HCT116 (cell line): ENCODE results near the gene ARL5C.

Experiments
- CEBPB ChIP-seq: IDR thresholded peaks from 2 replicates; pipeline ENCODE4 v1.6.1; 2012; ENCODE audit warnings: low read depth
- EZH2 ChIP-seq: fragments of 200-600 bp; sonication (generic); IDR thresholded peaks from 2 replicates; pipeline ENCODE4 v1.6.1; 2017; ENCODE audit warnings: antibody characterized with exemption, mixed run types
- EZH2phosphoT487 ChIP-seq: fragments of 200-600 bp; IDR thresholded peaks from 2 replicates; pipeline ENCODE4 v1.6.1; 2018; ENCODE audit warnings: antibody characterized with exemption, borderline replicate concordance
- FOSL1 ChIP-seq: IDR thresholded peaks from 2 replicates; pipeline ENCODE4 v1.6.1; 2012; ENCODE audit warnings: low read depth
- POLR2A ChIP-seq: IDR thresholded peaks from 2 replicates; pipeline ENCODE4 v1.7.0; 2011; ENCODE audit warnings: borderline replicate concordance; ENCODE audit not compliant: insufficient read depth, insufficient read length; ENCODE audit errors: extremely low read depth
- POLR2AphosphoS5 ChIP-seq: IDR thresholded peaks from 2 replicates; pipeline ENCODE4 v1.6.1; 2011; ENCODE audit warnings: mild to moderate bottlenecking, low read depth, low read length, moderate library complexity
- RAD21 ChIP-seq: IDR thresholded peaks from 2 replicates; pipeline ENCODE4 v1.6.1; 2012; ENCODE audit warnings: low read depth, mild to moderate bottlenecking
- SP1 ChIP-seq: IDR thresholded peaks from 2 replicates; pipeline ENCODE4 v1.6.1; 2012; ENCODE audit warnings: low read depth
- TCF7L2 ChIP-seq: IDR thresholded peaks from 2 replicates; pipeline ENCODE4 v1.7.0; 2011; ENCODE audit warnings: borderline replicate concordance, inconsistent platforms; ENCODE audit not compliant: insufficient read depth, insufficient read length; ENCODE audit errors: extremely low read depth
- ZFX ChIP-seq: fragments of 450-650 bp; IDR thresholded peaks from 2 replicates; pipeline ENCODE4 v1.6.1; 2017
- TF ChIP-seq, protein P1 (sequence below): IDR thresholded peaks from 2 replicates; pipeline ENCODE4 v1.6.1; 2012; ENCODE audit warnings: low read depth
- TF ChIP-seq, protein P2 (sequence below), 3 experiments: fragments of 200-600 bp in 1 of 3; sonication (generic) in 1 of 3; IDR thresholded peaks in 2 of 3; conservative IDR thresholded peaks in 1 of 3; 2 replicates each; pipeline ENCODE4 v1.5.1; 2012 to 2017; ENCODE audit warnings: low read depth in 2 of 3, low read length in 2 of 3, antibody characterized with exemption in 1 of 3, borderline replicate concordance in 1 of 3, control low read depth in 1 of 3, mild to moderate bottlenecking in 1 of 3, mixed read lengths in 1 of 3, mixed run types in 1 of 3, moderate library complexity in 1 of 3; ENCODE audit not compliant: insufficient read depth in 1 of 3
- TF ChIP-seq, protein P3 (sequence below): IDR thresholded peaks from 2 replicates; pipeline ENCODE4 v1.6.1; 2012
- TF ChIP-seq, protein P4 (sequence below): IDR thresholded peaks from 2 replicates; pipeline ENCODE4 v1.6.1; 2012

DNA sequence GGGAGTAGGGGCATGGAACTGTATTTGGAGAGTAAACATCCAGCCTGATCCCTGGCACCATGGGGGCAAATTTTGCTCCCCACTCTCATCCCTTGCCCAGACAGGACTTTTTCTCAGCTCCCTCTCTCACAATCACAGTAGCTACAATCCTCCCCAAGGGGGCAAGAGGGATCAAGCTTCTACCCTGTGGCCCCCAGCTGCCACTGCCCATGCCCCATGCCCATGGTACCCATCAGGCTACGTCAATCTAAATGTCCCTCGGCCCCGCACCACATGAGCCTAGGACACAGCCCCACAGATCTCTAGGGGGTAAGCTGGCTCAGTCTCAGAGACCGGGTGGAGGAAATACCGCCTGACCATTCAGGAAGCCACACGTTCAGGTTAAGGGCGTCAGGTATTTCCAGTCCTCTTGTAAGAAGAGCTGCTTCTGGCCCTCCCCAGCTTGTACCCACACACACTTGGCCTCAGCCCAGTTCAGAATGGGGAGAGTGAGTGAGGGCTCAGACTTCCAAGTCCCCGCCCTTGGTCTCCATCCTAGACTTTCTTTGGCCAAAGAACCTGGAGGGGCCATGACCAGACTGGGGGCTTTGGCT, 29.7 kb upstream of the ARL5C start:
- TF ChIP-seq, protein P1, sequence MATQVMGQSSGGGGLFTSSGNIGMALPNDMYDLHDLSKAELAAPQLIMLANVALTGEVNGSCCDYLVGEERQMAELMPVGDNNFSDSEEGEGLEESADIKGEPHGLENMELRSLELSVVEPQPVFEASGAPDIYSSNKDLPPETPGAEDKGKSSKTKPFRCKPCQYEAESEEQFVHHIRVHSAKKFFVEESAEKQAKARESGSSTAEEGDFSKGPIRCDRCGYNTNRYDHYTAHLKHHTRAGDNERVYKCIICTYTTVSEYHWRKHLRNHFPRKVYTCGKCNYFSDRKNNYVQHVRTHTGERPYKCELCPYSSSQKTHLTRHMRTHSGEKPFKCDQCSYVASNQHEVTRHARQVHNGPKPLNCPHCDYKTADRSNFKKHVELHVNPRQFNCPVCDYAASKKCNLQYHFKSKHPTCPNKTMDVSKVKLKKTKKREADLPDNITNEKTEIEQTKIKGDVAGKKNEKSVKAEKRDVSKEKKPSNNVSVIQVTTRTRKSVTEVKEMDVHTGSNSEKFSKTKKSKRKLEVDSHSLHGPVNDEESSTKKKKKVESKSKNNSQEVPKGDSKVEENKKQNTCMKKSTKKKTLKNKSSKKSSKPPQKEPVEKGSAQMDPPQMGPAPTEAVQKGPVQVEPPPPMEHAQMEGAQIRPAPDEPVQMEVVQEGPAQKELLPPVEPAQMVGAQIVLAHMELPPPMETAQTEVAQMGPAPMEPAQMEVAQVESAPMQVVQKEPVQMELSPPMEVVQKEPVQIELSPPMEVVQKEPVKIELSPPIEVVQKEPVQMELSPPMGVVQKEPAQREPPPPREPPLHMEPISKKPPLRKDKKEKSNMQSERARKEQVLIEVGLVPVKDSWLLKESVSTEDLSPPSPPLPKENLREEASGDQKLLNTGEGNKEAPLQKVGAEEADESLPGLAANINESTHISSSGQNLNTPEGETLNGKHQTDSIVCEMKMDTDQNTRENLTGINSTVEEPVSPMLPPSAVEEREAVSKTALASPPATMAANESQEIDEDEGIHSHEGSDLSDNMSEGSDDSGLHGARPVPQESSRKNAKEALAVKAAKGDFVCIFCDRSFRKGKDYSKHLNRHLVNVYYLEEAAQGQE = no peak
- TF ChIP-seq, protein P2, sequence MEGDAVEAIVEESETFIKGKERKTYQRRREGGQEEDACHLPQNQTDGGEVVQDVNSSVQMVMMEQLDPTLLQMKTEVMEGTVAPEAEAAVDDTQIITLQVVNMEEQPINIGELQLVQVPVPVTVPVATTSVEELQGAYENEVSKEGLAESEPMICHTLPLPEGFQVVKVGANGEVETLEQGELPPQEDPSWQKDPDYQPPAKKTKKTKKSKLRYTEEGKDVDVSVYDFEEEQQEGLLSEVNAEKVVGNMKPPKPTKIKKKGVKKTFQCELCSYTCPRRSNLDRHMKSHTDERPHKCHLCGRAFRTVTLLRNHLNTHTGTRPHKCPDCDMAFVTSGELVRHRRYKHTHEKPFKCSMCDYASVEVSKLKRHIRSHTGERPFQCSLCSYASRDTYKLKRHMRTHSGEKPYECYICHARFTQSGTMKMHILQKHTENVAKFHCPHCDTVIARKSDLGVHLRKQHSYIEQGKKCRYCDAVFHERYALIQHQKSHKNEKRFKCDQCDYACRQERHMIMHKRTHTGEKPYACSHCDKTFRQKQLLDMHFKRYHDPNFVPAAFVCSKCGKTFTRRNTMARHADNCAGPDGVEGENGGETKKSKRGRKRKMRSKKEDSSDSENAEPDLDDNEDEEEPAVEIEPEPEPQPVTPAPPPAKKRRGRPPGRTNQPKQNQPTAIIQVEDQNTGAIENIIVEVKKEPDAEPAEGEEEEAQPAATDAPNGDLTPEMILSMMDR (IDR thresholded peaks at IDR 0.05 in 2 of 3, conservative IDR thresholded peaks at IDR 0.05 in 1 of 3; ENCODE audit: borderline replicate concordance in 1 of 3, insufficient read depth in 1 of 3, low read depth in 2 of 3, low read length in 2 of 3) = no peak
- TF ChIP-seq POLR2AphosphoS5 = no peak
- no peak for TF ChIP-seq SP1
- TF ChIP-seq, protein P3, sequence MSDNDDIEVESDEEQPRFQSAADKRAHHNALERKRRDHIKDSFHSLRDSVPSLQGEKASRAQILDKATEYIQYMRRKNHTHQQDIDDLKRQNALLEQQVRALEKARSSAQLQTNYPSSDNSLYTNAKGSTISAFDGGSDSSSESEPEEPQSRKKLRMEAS = no peak
- TF ChIP-seq FOSL1 = no peak
- TF ChIP-seq, protein P4, sequence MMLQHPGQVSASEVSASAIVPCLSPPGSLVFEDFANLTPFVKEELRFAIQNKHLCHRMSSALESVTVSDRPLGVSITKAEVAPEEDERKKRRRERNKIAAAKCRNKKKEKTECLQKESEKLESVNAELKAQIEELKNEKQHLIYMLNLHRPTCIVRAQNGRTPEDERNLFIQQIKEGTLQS = no peak
- no peak for TF ChIP-seq POLR2A
- TF ChIP-seq EZH2 = no peak
- TF ChIP-seq EZH2phosphoT487 = no peak
- no peak for TF ChIP-seq TCF7L2
- no peak for TF ChIP-seq RAD21
- no peak for TF ChIP-seq CEBPB
- no peak for TF ChIP-seq ZFX
